Peyer's patch (tissue), 4 donors: ENCODE results near the gene MEGF8. TPM values are rescaled to one million over a fixed set of nuclear protein-coding genes. Genes with fewer than 3 reads are reported as not detected.

ENCODE experiments used
- DNase-seq, 3 donors: peaks; one replicate each; pipeline ENCODE4 v3.0.0-alpha.2; 2017 to 2019
- H3K27ac ChIP-seq, 4 donors: fragments of 200-600 bp; sonication (generic); one replicate each; pipeline ENCODE4 v1.5.1; 2016 to 2019
- H3K27me3 ChIP-seq, 2 donors: fragments of 200-600 bp; sonication (generic); one replicate each; pipeline ENCODE4 v1.5.1; 2019
- H3K36me3 ChIP-seq, 3 donors: fragments of 200-600 bp; sonication (generic); one replicate each; pipeline ENCODE4 v1.5.1; 2016 to 2019
- H3K4me1 ChIP-seq, 4 donors: fragments of 200-600 bp; sonication (generic); one replicate each; pipeline ENCODE4 v1.5.1; 2016 to 2019
- H3K4me3 ChIP-seq, 4 donors: fragments of 200-600 bp; sonication (generic); 1 replicate in 3 of 4; 2 replicates in 1 of 4; pipeline ENCODE4 v1.5.1; 2016 to 2019; ENCODE audit warnings: mild to moderate bottlenecking in 1 of 4
- H3K9me3 ChIP-seq, 4 donors: fragments of 200-600 bp; sonication (generic); one replicate each; pipeline ENCODE4 v1.5.1; 2016 to 2019; ENCODE audit warnings: mild to moderate bottlenecking in 1 of 4
- POLR2A ChIP-seq, 2 donors: fragments of 450-650 bp; IDR thresholded peaks; one replicate each; pipeline ENCODE4 v1.5.1; 2017; ENCODE audit warnings: antibody characterized with exemption in 2 of 2, mild to moderate bottlenecking in 2 of 2, moderate library complexity in 2 of 2
- total RNA-seq, 4 donors: library from RNA; depleted of rRNA; stranded (reverse); fragments of >200 nt; gene quantifications; one replicate each; pipeline ENCODE4 v1.1.0, GENCODE V29; 2016
- TF ChIP-seq, protein P1 (sequence below), 6 experiments: fragments of 450-650 bp in 4 of 6; fragments of 200-600 bp in 2 of 6; sonication (generic) in 1 of 6; IDR thresholded peaks; one replicate each; pipeline ENCODE4 v1.5.1; 2017 to 2019; ENCODE audit warnings: antibody characterized with exemption in 6 of 6, mild to moderate bottlenecking in 3 of 6, moderate library complexity in 1 of 6

The MEGF8 gene
- total RNA-seq, 4 donors from 2014 or later = 12.3 to 30.8 (median 22.3) TPM

DNA sequence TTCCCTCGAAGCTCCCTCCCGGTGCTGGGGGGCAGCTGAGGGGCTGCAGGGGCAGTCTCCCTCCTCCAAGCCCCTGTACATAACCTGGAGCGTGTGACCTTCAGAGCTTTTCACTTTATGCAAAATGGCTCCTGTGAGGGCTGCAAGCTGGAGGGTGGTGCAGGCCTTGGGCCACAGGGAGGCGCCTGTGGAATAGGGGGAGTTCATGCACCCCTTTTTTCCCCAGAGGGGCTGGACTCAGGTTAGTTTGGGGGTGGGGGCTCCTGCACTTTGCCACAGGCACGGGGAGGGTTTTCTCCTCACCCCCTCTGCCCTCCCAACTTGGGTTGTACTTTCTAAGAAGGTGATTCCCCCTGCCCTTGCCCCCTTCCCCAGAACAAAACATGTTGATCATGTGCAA, 30.1 kb upstream of the MEGF8 start:
- TF ChIP-seq POLR2A (IDR thresholded peaks at IDR 0.05) = no peak
- TF ChIP-seq, protein P1, sequence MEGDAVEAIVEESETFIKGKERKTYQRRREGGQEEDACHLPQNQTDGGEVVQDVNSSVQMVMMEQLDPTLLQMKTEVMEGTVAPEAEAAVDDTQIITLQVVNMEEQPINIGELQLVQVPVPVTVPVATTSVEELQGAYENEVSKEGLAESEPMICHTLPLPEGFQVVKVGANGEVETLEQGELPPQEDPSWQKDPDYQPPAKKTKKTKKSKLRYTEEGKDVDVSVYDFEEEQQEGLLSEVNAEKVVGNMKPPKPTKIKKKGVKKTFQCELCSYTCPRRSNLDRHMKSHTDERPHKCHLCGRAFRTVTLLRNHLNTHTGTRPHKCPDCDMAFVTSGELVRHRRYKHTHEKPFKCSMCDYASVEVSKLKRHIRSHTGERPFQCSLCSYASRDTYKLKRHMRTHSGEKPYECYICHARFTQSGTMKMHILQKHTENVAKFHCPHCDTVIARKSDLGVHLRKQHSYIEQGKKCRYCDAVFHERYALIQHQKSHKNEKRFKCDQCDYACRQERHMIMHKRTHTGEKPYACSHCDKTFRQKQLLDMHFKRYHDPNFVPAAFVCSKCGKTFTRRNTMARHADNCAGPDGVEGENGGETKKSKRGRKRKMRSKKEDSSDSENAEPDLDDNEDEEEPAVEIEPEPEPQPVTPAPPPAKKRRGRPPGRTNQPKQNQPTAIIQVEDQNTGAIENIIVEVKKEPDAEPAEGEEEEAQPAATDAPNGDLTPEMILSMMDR (IDR thresholded peaks at IDR 0.05) = no peak
- H3K36me3 ChIP-seq = peaks cover 0 to 52% (median 0%) of the 10 kb centered on the region in 3 donors
- no peak overlapping the region for H3K27ac ChIP-seq

DNA sequence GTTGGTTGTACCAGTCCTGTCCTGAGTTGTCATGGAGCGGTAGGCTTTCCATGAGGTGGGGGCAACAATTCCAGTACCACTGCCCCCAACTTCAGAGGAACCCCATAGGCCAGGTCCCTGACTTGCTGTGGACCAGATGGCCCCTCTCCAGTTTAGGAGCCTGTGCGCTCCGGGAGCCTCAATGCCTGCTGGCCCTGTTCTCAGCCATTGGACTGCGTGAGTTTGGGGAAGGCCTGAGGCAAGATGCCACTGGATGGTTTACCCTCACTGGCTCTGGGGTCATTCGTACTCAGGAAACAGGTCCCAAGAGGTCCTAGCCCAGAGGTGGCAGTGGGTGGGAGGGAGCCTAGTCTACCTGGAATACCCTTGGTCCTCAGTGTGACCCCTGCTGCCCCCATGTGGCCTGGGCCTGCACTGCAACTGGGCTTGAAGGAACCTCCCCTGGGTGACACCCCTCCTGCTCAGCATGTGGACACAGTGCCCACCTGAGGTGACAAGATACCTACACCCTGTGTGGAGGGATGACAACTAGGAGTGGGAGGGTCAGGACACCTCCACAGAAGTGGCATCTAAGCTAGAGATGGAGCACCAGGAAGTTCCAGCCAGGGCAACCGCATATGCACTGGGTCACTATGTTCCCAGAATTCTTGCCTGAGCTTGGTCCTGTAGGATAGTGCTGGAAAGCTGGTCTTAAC, 29.5 kb upstream of the MEGF8 start:
- H3K36me3 ChIP-seq = peaks cover 0 to 46% (median 0%) of the 10 kb centered on the region in 3 donors
- TF ChIP-seq, protein P1 (IDR thresholded peaks at IDR 0.05) = peak; percentile 89 to 96 (median 94)
- TF ChIP-seq POLR2A (IDR thresholded peaks at IDR 0.05) = peak in 1 of 2 donors; percentile 10
- peak; percentile 89 to 95 (median 94) for DNase-seq
- no peak overlapping the region for H3K27ac ChIP-seq
- no peaks in the 10 kb centered on the region for H3K27me3 ChIP-seq
- H3K4me1 ChIP-seq = peaks cover 0 to 3% (median 0%) of the 10 kb centered on the region in 4 donors
- H3K9me3 ChIP-seq = no peaks in the 10 kb centered on the region
- no peak overlapping the region for H3K4me3 ChIP-seq

More for the DNA sequence above, 30.1 kb upstream of the MEGF8 start:
- Histone ChIP-seq H3K4me3 (no peak overlapping the region), H3K27me3 (no peaks in the 10 kb centered on the region), H3K4me1 (peaks cover 0 to 8% (median 0%) of the 10 kb centered on the region in 4 donors), H3K9me3 (no peaks in the 10 kb centered on the region)
- DNase-seq = no peak

DNA sequence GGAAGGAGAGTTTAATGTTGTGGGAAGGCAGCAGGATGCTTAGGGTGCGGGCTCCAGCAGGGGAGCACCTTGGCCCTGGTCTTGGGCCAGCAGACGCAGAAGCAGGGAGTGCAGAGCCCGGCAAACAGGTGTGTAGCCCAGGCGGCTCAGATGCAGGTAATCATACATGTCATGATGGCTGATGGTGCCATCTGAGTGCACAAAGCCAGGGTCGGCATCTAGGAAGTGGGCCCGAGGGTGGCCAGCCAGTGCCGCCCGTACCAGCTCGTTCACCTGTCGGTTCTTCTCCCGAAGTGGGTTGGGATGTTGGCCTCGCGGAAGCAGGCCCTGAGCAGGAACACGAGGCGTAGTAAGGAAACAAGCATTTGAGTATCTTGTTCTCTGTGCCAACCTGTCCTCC, 28.4 kb upstream of the MEGF8 start:
- no peak for TF ChIP-seq POLR2A (IDR thresholded peaks at IDR 0.05)
- TF ChIP-seq, protein P1 (IDR thresholded peaks at IDR 0.05) = no peak
- Histone ChIP-seq H3K4me3 (no peak overlapping the region), H3K4me1 (peaks cover 0 to 7% (median 0%) of the 10 kb centered on the region in 4 donors), H3K27ac (no peak overlapping the region), H3K27me3 (no peaks in the 10 kb centered on the region), H3K9me3 (no peaks in the 10 kb centered on the region), H3K36me3 (peaks cover 0 to 35% (median 0%) of the 10 kb centered on the region in 3 donors)
- peak in 1 of 3 donors; percentile 45 for DNase-seq

DNA sequence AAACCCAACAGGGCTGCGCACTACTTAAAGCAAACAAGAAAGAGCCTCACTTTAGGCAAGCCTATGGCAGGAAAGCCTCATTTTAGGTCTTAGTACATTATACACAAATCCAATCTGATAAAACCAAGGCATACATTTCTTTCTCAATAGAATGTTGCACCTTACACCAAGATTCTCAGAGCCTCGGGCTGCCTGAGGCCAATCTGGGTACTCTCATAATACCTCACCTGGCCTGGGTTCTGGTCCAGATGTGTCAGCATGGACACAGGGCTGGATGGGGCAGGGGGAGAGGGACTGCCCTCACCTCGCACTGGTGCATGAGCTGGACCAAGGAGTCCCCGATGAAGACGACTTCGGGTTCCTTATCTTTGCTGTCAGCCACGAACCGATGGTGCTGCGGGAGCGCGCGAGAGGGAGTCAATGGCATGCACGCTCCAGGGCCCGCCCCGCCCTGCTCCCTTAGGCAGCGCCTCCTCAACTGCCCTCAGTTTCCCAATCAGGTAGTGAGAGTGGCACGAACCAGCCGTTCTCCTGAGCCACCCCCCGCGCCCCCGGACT, 23.7 kb upstream of the MEGF8 start, which contains the start of gene PRR19:
PRR19 (plus strand) TSS at position 487 of the 558 bp plus-strand sequence. CDS start 7,453 bp downstream, outside the sequence.
- TF ChIP-seq, protein P1 (IDR thresholded peaks at IDR 0.05) = no peak
- TF ChIP-seq POLR2A (IDR thresholded peaks at IDR 0.05) = no peak
- peak in 1 of 3 donors; percentile 39 for DNase-seq
- Histone ChIP-seq H3K4me3 (peak within 1 kb of the TSS; percentile 53 to 70 (median 56)), H3K36me3 (peaks cover 0 to 3% (median 0%) of the 10 kb centered on the region in 3 donors), H3K4me1 (peaks cover 0 to 14% (median 0%) of the 10 kb centered on the region in 4 donors), H3K27ac (peak within 1 kb of the TSS; percentile 47 to 68 (median 52)), H3K9me3 (no peaks in the 10 kb centered on the region), H3K27me3 (no peaks in the 10 kb centered on the region)

DNA sequence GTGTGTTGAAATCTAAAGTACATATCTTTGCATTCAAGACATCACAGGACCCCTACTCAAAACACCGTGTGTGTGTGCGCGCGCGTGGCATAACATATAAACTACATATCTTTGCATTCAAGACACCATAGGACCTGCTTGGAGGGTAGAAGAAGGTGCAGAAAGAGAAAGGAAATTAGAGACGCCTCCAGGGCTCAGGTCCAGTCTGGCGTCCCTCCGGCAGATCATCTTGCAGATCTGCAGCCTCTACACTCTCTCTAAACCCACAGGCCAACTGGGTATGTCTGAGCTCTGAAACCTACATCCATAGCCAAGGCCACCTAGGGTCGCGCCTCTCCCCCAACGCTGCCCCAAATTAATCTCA, 22.4 kb upstream of the MEGF8 start:
- H3K4me1 ChIP-seq = peaks cover 0 to 14% (median 0%) of the 10 kb centered on the region in 4 donors
- DNase-seq = no peak
- peak overlapping the region; percentile 53 to 70 (median 56) for H3K4me3 ChIP-seq
- TF ChIP-seq, protein P1 (IDR thresholded peaks at IDR 0.05) = no peak
- TF ChIP-seq POLR2A (IDR thresholded peaks at IDR 0.05) = no peak
- H3K27me3 ChIP-seq = no peaks in the 10 kb centered on the region
- peak overlapping the region in 3 of 4 donors; percentile 48 to 68 (median 56) for H3K27ac ChIP-seq
- no peaks in the 10 kb centered on the region for H3K36me3 ChIP-seq
- H3K9me3 ChIP-seq = no peaks in the 10 kb centered on the region
